ENCODE data around the gene PSMB3. TPM values are rescaled to one million over a fixed set of nuclear protein-coding genes. Genes with fewer than 3 reads are reported as not detected.

The PSMB3 gene
- total RNA-seq, 1 experiment from 2014 or later, result 388 TPM

- no peak for DNase-seq (ENCODE audit: low read depth)
Observed at GRCh38 chr17:38733282-38733981, 19.1 kb upstream of the PSMB3 start.

- DNase-seq (ENCODE audit: low read depth), result no peak
Observed at GRCh38 chr17:38733982-38734973, 18.3 kb upstream of the PSMB3 start.

- no peak for DNase-seq (ENCODE audit: low read depth)
Observed at GRCh38 chr17:38735161-38735997, 17.2 kb upstream of the PSMB3 start.

GRCh38 chr17:38738007-38738662 lies 14.4 kb upstream of the PSMB3 start:
- DNase-seq (ENCODE audit: low read depth), result no peak

GRCh38 chr17:38738686-38739085 lies 13.9 kb upstream of the PSMB3 start:
- DNase-seq (ENCODE audit: low read depth), result no peak

- DNase-seq (ENCODE audit: low read depth), result no peak
Observed at GRCh38 chr17:38739305-38739704, 13.2 kb upstream of the PSMB3 start.

GRCh38 chr17:38740044-38740443 lies 12.5 kb upstream of the PSMB3 start:
- no peak for DNase-seq (ENCODE audit: low read depth)

- DNase-seq (ENCODE audit: low read depth), result no peak
Observed at GRCh38 chr17:38740806-38741205, 11.7 kb upstream of the PSMB3 start.

- no peak for DNase-seq (ENCODE audit: low read depth)
Observed at GRCh38 chr17:38741461-38741860, 11.1 kb upstream of the PSMB3 start.

GRCh38 chr17:38741921-38742410 lies 10.6 kb upstream of the PSMB3 start:
- no peak for DNase-seq (ENCODE audit: low read depth)

- DNase-seq (ENCODE audit: low read depth), result no peak
Observed at GRCh38 chr17:38742411-38743308, 9.9 kb upstream of the PSMB3 start.

- no peak for DNase-seq (ENCODE audit: low read depth)
Observed at GRCh38 chr17:38743556-38744171, 8.9 kb upstream of the PSMB3 start.

- DNase-seq (ENCODE audit: low read depth), result no peak
Observed at GRCh38 chr17:38745545-38745944, 7.0 kb upstream of the PSMB3 start.

GRCh38 chr17:38746004-38746848 lies 6.3 kb upstream of the PSMB3 start:
- no peak for DNase-seq (ENCODE audit: low read depth)

GRCh38 chr17:38746849-38747462 lies 5.6 kb upstream of the PSMB3 start:
- DNase-seq (ENCODE audit: low read depth), result no peak

- no peak for DNase-seq (ENCODE audit: low read depth)
Observed at GRCh38 chr17:38747463-38748148, 4.9 kb upstream of the PSMB3 start.

Data from HT1080 (cell line).